OCI-LY1 (cell line): Measurements from ENCODE around the gene EXOC6.

Experiments
- H2AFZ ChIP-seq: fragments of 200-600 bp; sonication (generic), shearing (Covaris generic); 2 replicates; pipeline ENCODE4 v1.6.0; 2014; ENCODE audit warnings: antibody characterized with exemption, mild to moderate bottlenecking, low read length
- H3F3A ChIP-seq: fragments of 200-600 bp; sonication (generic), shearing (Covaris generic); 2 replicates; pipeline ENCODE4 v1.6.0; 2014; ENCODE audit warnings: mild to moderate bottlenecking, antibody characterized with exemption, low read length, moderate library complexity; ENCODE audit not compliant: insufficient read depth
- H3K27ac ChIP-seq: fragments of 200-600 bp; sonication (generic); 2 replicates; pipeline ENCODE4 v1.5.1; 2014; ENCODE audit warnings: low read length, mixed run types, mild to moderate bottlenecking, low read depth; ENCODE audit not compliant: poor library complexity, severe bottlenecking
- H3K27me3 ChIP-seq: fragments of 200-600 bp; sonication (generic); 2 replicates; pipeline ENCODE4 v1.6.0; 2014; ENCODE audit warnings: antibody characterized with exemption, mild to moderate bottlenecking, low read length, moderate library complexity; ENCODE audit not compliant: insufficient read depth
- H3K36me3 ChIP-seq: fragments of 200-600 bp; sonication (generic); 2 replicates; pipeline ENCODE4 v1.6.1; 2014; ENCODE audit warnings: mild to moderate bottlenecking, antibody characterized with exemption, low read length, moderate library complexity, mixed read lengths; ENCODE audit not compliant: insufficient read depth
- H3K4me1 ChIP-seq: fragments of 200-600 bp; sonication (generic); 2 replicates; pipeline ENCODE4 v1.5.1; 2014; ENCODE audit warnings: mild to moderate bottlenecking, low read length, moderate library complexity; ENCODE audit not compliant: insufficient read depth, severe bottlenecking
- H3K4me2 ChIP-seq: fragments of 200-600 bp; sonication (generic), shearing (Covaris generic); 2 replicates; pipeline ENCODE4 v1.6.1; 2014; ENCODE audit warnings: low read length
- H3K4me3 ChIP-seq: fragments of 200-600 bp; sonication (generic); 2 replicates; pipeline ENCODE4 v1.5.1; 2014; ENCODE audit warnings: low read length, low read depth, mild to moderate bottlenecking, mixed read lengths; ENCODE audit not compliant: poor library complexity, severe bottlenecking
- H3K79me2 ChIP-seq: fragments of 200-600 bp; shearing (Covaris generic); 2 replicates; pipeline ENCODE4 v1.6.1; 2016; ENCODE audit warnings: mixed run types, low read length, mixed read lengths; ENCODE audit not compliant: insufficient read depth
- H3K9ac ChIP-seq: fragments of 200-600 bp; sonication (generic), shearing (Covaris generic); 2 replicates; pipeline ENCODE4 v1.6.1; 2014; ENCODE audit warnings: mild to moderate bottlenecking, low read length, mixed read lengths
- H3K9me2 ChIP-seq: fragments of 200-600 bp; sonication (generic), shearing (Covaris generic); 2 replicates; pipeline ENCODE4 v1.6.1; 2014; ENCODE audit warnings: low read depth, mild to moderate bottlenecking, low read length, mixed read lengths
- H3K9me3 ChIP-seq: fragments of 200-600 bp; shearing (Covaris generic); 2 replicates; pipeline ENCODE4 v1.6.1; 2014; ENCODE audit warnings: low read length, mixed read lengths
- H4K20me1 ChIP-seq: fragments of 200-600 bp; sonication (generic), shearing (Covaris generic); 2 replicates; pipeline ENCODE4 v1.6.0; 2016; ENCODE audit warnings: mild to moderate bottlenecking, low read length; ENCODE audit not compliant: insufficient read depth
- CTCF ChIP-seq: fragments of 200-600 bp; sonication (generic), shearing (Covaris generic); IDR thresholded peaks from 2 replicates; pipeline ENCODE4 v1.5.1; 2017; ENCODE audit warnings: mild to moderate bottlenecking, antibody characterized with exemption, low read length, moderate library complexity, mixed read lengths
- EZH2 ChIP-seq: fragments of 200-600 bp; sonication (generic), shearing (Covaris generic); IDR thresholded peaks from 2 replicates; pipeline ENCODE4 v1.8.0; 2017; ENCODE audit warnings: borderline replicate concordance, mixed run types, mild to moderate bottlenecking, antibody characterized with exemption, low read length, moderate library complexity, mixed read lengths

The EXOC6 gene

GRCh38 chr10:93058139-93058538, 209.8 kb downstream of the EXOC6 start:
- H4K20me1 ChIP-seq: no peaks in the 10 kb centered on the region
- H3K9ac ChIP-seq: no peak overlapping the region
- no peaks in the 10 kb centered on the region for H3K36me3 ChIP-seq
- H3K4me1 ChIP-seq: peaks cover 7% of the 10 kb centered on the region
- no peaks in the 10 kb centered on the region for H3K9me3 ChIP-seq
- no peaks in the 10 kb centered on the region for H3F3A ChIP-seq
- H3K79me2 ChIP-seq: no peaks in the 10 kb centered on the region
- no peak overlapping the region for H2AFZ ChIP-seq
- H3K9me2 ChIP-seq: no peaks in the 10 kb centered on the region
- H3K27me3 ChIP-seq: no peaks in the 10 kb centered on the region
- H3K27ac ChIP-seq: no peak overlapping the region
- H3K4me2 ChIP-seq: no peak overlapping the region
- TF ChIP-seq EZH2 (no peak), CTCF (no peak)
- no peak overlapping the region for H3K4me3 ChIP-seq

GRCh38 chr10:93059975-93060886, 211.9 kb downstream of the EXOC6 start, which contains the start of gene CYP26C1:
CYP26C1 (plus strand) TSS chr10:93060798; CDS start chr10:93061264, 466 bp downstream.
- H3K9ac ChIP-seq: no peak within 1 kb of the TSS
- no peaks in the 10 kb centered on the region for H3K36me3 ChIP-seq
- H3K4me2 ChIP-seq: no peak within 1 kb of the TSS
- no peak within 1 kb of the TSS for H2AFZ ChIP-seq
- no peaks in the 10 kb centered on the region for H3F3A ChIP-seq
- H3K27me3 ChIP-seq: no peaks in the 10 kb centered on the region
- no peaks in the 10 kb centered on the region for H3K9me3 ChIP-seq
- TF ChIP-seq CTCF: no peak
- TF ChIP-seq EZH2: no peak
- H3K4me1 ChIP-seq: peaks cover 7% of the 10 kb centered on the region
- H4K20me1 ChIP-seq: no peaks in the 10 kb centered on the region
- H3K27ac ChIP-seq: no peak within 1 kb of the TSS
- no peak within 1 kb of the TSS for H3K4me3 ChIP-seq
- no peaks in the 10 kb centered on the region for H3K9me2 ChIP-seq
- no peaks in the 10 kb centered on the region for H3K79me2 ChIP-seq

GRCh38 chr10:93060887-93061593, 212.7 kb downstream of the EXOC6 start:
- Histone ChIP-seq H4K20me1 (no peaks in the 10 kb centered on the region), H3K36me3 (no peaks in the 10 kb centered on the region), H3F3A (no peaks in the 10 kb centered on the region), H3K9ac (no peak overlapping the region), H3K79me2 (no peaks in the 10 kb centered on the region), H3K9me2 (no peaks in the 10 kb centered on the region), H3K27me3 (no peaks in the 10 kb centered on the region), H3K27ac (no peak overlapping the region), H3K4me3 (no peak overlapping the region), H2AFZ (no peak overlapping the region), H3K4me1 (peaks cover 7% of the 10 kb centered on the region), H3K9me3 (no peaks in the 10 kb centered on the region), H3K4me2 (no peak overlapping the region)
- TF ChIP-seq EZH2 (no peak), CTCF (no peak)
